ENCODE results near the gene MYOM1.
"Not testable (repeated sequence)": the region's sequence is repeated elsewhere in the genome, so short reads cannot be mapped to it uniquely, and the experiment has no call there.

The MYOM1 gene

DNA sequence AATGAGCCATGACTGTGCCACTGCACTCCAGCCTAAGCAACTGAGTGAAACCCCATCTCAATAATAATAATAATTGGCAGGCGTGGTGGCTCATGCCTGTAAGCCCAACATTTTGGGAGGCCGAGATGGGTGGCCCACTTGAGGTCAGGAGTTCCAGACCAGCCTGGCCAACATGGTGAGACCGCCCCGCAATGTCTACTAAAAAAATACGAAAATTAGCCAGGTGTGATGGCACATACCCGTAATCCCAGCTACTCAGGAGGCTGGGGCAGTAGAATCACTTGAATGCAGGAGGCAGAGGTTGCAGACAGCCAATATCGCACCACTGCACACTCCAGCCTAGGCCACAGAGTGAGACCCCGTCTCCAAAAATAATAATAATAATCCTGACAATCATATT lies 178.9 kb downstream of the MYOM1 start:
- H3K4me1 ChIP-seq (ENCODE audit: control insufficient read depth, insufficient read depth, low read length): peaks cover 2% of the 10 kb centered on the region
- H3K4me3 ChIP-seq (ENCODE audit: low read depth, low read length): no peak overlapping the region
- H3K27me3 ChIP-seq (ENCODE audit: control insufficient read depth, insufficient read depth, low read length): no peaks in the 10 kb centered on the region
- H3K9ac ChIP-seq (ENCODE audit: low read depth, low read length): no peak overlapping the region
- no peaks in the 10 kb centered on the region for H3K36me3 ChIP-seq (ENCODE audit: control insufficient read depth, insufficient read depth, low read length)
- H3K9me3 ChIP-seq (ENCODE audit: control insufficient read depth, insufficient read depth, low read length): no peaks in the 10 kb centered on the region

DNA sequence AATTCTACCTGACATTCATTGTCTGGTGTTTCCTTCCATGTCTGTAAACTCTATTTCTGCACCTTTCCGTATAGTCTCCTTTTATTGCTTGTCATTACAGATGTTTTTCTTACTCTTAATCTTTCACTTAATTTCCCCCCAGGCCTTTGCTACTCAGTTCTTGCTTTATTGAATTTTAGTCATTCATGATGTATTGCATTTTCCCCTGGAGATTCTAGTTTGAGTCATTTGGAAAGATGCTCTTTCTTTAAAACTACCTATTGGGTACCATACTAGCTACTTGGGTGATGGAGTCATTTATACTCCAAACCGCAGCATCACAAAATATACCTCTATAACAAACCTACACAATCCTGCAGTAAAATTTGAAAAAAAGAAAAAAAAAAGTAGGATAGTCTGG lies 179.6 kb downstream of the MYOM1 start:
- Histone ChIP-seq H3K27me3 (ENCODE audit: control insufficient read depth, insufficient read depth, low read length) (no peaks in the 10 kb centered on the region), H3K9ac (ENCODE audit: low read depth, low read length) (no peak overlapping the region), H3K36me3 (ENCODE audit: control insufficient read depth, insufficient read depth, low read length) (no peaks in the 10 kb centered on the region), H3K9me3 (ENCODE audit: control insufficient read depth, insufficient read depth, low read length) (no peaks in the 10 kb centered on the region), H3K4me3 (ENCODE audit: low read depth, low read length) (no peak overlapping the region), H3K4me1 (ENCODE audit: control insufficient read depth, insufficient read depth, low read length) (peaks cover 2% of the 10 kb centered on the region)

DNA sequence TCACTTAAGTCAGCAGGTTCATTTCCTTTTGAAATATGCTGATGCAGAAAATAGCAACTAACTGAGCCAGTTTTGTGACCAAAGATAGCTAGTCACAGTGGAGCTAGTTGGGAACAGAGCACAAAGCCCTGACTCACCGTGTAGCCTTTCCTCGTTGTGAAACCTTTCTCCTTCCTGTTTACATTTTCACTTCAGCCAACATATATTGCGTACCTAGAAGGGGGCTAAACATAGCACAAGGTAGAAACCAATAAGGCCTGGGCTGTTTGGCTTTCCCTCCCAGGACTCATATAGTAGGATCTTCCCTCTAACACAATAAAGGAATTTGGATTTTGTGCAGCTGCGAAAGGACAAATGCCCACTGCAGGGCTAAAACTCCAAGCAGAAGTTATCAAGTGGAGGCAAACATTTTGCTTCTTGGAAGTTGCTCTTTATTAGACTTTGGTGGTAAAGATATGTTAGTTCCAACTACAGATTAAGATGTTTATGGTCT lies 182.3 kb downstream of the MYOM1 start:
- Histone ChIP-seq H3K9ac (ENCODE audit: low read depth, low read length) (no peak overlapping the region), H3K4me3 (ENCODE audit: low read depth, low read length) (no peak overlapping the region), H3K4me1 (ENCODE audit: control insufficient read depth, insufficient read depth, low read length) (peaks cover 2% of the 10 kb centered on the region), H3K27me3 (ENCODE audit: control insufficient read depth, insufficient read depth, low read length) (no peaks in the 10 kb centered on the region), H3K36me3 (ENCODE audit: control insufficient read depth, insufficient read depth, low read length) (no peaks in the 10 kb centered on the region), H3K9me3 (ENCODE audit: control insufficient read depth, insufficient read depth, low read length) (no peaks in the 10 kb centered on the region)

DNA sequence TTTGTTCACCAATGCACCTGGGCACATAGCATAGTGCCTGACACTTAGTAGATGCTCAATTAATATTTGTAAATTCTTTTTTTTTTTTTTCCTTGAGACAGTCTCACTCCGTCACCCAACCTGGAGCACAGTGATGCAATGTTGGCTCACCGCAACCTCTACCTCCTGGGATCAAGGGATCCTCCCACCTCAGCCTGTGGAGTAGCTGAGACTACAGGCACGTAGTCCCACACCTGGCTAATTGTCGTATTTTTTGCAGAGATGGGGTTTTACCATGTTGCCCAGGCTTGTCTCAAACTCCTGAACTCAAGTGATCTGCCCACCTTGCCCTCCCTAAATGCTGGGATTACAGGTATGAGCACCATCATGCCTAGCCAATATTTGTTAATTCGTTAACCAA lies 183.7 kb downstream of the MYOM1 start:
- no peaks in the 10 kb centered on the region for H3K4me1 ChIP-seq (ENCODE audit: control insufficient read depth, insufficient read depth, low read length)
- no peak overlapping the region for H3K4me3 ChIP-seq (ENCODE audit: low read depth, low read length)
- no peaks in the 10 kb centered on the region for H3K9me3 ChIP-seq (ENCODE audit: control insufficient read depth, insufficient read depth, low read length)
- H3K36me3 ChIP-seq (ENCODE audit: control insufficient read depth, insufficient read depth, low read length): no peaks in the 10 kb centered on the region
- H3K9ac ChIP-seq (ENCODE audit: low read depth, low read length): no peak overlapping the region
- H3K27me3 ChIP-seq (ENCODE audit: control insufficient read depth, insufficient read depth, low read length): no peaks in the 10 kb centered on the region

DNA sequence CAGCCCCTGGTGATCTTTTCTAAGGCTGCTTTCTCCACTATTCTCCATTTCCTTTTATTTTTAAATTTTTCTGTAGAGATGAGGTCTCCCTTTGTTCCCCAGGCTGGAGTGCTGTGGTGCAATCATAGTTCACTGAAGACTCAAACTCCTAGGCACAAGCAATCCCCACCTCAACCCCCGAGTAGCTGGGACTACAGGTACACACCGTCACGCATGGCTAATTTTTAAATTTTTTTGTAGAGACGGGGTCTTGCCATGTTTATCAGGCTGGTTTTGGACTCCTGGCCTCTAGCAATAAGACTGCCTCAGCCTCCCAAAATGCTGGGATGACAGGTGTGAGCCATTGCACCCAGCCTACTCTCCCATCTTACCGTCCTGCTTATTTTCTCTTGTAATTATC lies 184.1 kb downstream of the MYOM1 start:
- Histone ChIP-seq H3K9ac (ENCODE audit: low read depth, low read length) (no peak overlapping the region), H3K4me3 (ENCODE audit: low read depth, low read length) (no peak overlapping the region), H3K4me1 (ENCODE audit: control insufficient read depth, insufficient read depth, low read length) (no peaks in the 10 kb centered on the region), H3K27me3 (ENCODE audit: control insufficient read depth, insufficient read depth, low read length) (no peaks in the 10 kb centered on the region), H3K9me3 (ENCODE audit: control insufficient read depth, insufficient read depth, low read length) (no peaks in the 10 kb centered on the region), H3K36me3 (ENCODE audit: control insufficient read depth, insufficient read depth, low read length) (no peaks in the 10 kb centered on the region)

DNA sequence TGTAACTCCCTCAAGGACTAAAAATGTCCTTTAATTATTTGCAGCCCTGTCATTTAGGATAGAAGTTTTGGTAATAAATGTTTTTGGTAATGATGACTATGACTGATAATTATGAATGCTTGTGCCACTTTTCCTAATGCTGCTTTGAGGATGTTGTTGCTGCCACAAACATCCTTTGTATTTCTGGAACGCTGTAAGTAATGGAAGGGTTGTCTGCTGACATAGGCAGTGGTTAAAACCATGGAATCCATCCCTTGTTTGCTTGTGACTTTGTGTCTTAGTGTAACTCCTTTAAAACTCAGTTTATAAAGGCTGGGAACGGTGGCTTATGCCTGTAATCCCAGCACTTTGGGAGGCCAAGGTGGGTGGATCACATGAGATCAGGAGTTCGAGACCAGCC lies 187.0 kb downstream of the MYOM1 start:
- Histone ChIP-seq H3K9me3 (ENCODE audit: control insufficient read depth, insufficient read depth, low read length) (no peaks in the 10 kb centered on the region), H3K36me3 (ENCODE audit: control insufficient read depth, insufficient read depth, low read length) (no peaks in the 10 kb centered on the region), H3K9ac (ENCODE audit: low read depth, low read length) (no peak overlapping the region), H3K4me3 (ENCODE audit: low read depth, low read length) (no peak overlapping the region), H3K27me3 (ENCODE audit: control insufficient read depth, insufficient read depth, low read length) (no peaks in the 10 kb centered on the region), H3K4me1 (ENCODE audit: control insufficient read depth, insufficient read depth, low read length) (no peaks in the 10 kb centered on the region)

DNA sequence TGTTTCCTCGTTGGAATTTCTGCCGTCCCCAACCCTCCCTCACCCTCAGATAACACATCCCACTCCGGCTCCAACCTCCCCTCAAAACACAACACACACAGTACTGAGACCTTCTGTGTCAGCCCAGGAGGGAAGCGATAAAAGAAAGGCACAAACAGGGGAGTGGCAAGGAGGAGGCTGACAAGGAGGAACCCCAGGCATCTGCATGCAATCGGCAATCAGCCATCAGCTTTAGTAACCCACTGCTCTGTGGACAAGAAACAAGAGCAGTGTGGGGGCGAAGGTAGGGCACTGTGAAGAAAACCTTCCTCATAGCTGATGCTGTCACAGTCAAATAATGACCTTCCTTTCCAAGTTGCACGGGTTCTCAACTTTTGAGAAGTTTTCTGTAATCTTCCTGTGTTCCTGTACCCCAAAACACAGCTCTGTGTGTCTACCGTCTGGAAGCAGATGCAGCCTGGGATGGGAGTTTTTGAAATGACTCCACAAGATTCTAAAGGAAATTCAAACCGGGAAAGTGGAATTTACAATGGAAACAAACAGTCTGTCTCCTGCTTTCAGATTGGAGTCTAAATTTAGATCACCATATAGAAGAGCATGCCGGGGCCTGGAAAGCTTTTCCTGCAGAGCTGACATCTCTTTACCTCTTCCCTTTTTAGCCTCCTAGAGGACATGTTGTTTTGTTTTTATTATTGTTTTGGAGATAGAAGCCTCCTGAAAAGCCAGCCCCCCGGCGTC lies 190.4 kb downstream of the MYOM1 start:
- Histone ChIP-seq H3K4me1 (ENCODE audit: control insufficient read depth, insufficient read depth, low read length) (peaks cover 3% of the 10 kb centered on the region), H3K36me3 (ENCODE audit: control insufficient read depth, insufficient read depth, low read length) (no peaks in the 10 kb centered on the region), H3K27me3 (ENCODE audit: control insufficient read depth, insufficient read depth, low read length) (no peaks in the 10 kb centered on the region), H3K9me3 (ENCODE audit: control insufficient read depth, insufficient read depth, low read length) (no peaks in the 10 kb centered on the region), H3K4me3 (ENCODE audit: low read depth, low read length) (no peak overlapping the region), H3K9ac (ENCODE audit: low read depth, low read length) (no peak overlapping the region)

DNA sequence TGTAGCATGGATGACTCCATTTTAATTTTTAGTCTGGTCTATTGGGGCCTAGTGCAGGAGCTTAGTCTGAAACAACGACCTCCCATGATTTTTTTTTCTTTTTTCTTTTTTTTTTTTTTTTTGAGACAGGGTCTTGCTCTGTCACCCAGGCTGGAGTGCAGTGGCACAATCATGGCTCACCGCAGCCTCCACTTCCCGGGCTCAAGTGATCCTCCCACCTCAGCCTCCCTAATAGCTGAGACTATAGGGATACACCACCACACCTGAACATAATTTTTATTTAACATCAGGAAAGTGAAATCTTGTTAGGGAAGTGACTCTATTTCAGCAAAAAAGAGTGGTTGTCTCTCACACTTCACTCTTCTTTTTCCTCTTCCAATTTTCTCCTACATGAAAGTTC lies 191.7 kb downstream of the MYOM1 start:
- H3K9ac ChIP-seq (ENCODE audit: low read depth, low read length); H3K4me1 ChIP-seq (ENCODE audit: control insufficient read depth, insufficient read depth, low read length); H3K36me3 ChIP-seq (ENCODE audit: control insufficient read depth, insufficient read depth, low read length); H3K9me3 ChIP-seq (ENCODE audit: control insufficient read depth, insufficient read depth, low read length); H3K27me3 ChIP-seq (ENCODE audit: control insufficient read depth, insufficient read depth, low read length); H3K4me3 ChIP-seq (ENCODE audit: low read depth, low read length): not testable (repeated sequence)

DNA sequence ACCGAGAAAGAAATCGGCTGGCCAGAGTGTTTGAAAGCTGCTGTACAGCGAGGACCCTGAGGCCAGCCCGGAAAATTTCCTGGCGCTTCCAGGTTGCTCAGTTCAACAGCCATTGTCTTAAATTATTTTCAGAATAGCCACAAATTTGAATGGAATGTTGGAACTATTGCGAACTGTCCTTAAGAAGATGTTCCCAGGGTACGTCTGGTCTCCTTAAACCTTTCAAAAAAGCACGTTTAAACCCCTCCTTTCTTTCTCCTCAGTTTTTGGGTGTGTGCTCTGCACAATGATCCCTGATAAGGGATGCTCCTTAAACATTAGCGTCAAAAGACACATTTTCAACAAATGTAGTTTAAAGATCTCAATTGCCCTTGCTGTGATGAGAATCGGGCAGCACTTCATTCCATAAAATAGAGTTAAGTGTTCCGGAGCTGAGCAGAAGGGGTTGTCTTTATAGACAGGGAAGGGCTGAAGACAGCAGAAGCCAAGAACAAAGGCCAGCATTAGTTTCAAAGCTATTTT lies 192.3 kb downstream of the MYOM1 start:
- peaks cover 3% of the 10 kb centered on the region for H3K4me1 ChIP-seq (ENCODE audit: control insufficient read depth, insufficient read depth, low read length)
- H3K36me3 ChIP-seq (ENCODE audit: control insufficient read depth, insufficient read depth, low read length): no peaks in the 10 kb centered on the region
- no peak overlapping the region for H3K9ac ChIP-seq (ENCODE audit: low read depth, low read length)
- no peaks in the 10 kb centered on the region for H3K9me3 ChIP-seq (ENCODE audit: control insufficient read depth, insufficient read depth, low read length)
- H3K27me3 ChIP-seq (ENCODE audit: control insufficient read depth, insufficient read depth, low read length): no peaks in the 10 kb centered on the region
- H3K4me3 ChIP-seq (ENCODE audit: low read depth, low read length): no peak overlapping the region

DNA sequence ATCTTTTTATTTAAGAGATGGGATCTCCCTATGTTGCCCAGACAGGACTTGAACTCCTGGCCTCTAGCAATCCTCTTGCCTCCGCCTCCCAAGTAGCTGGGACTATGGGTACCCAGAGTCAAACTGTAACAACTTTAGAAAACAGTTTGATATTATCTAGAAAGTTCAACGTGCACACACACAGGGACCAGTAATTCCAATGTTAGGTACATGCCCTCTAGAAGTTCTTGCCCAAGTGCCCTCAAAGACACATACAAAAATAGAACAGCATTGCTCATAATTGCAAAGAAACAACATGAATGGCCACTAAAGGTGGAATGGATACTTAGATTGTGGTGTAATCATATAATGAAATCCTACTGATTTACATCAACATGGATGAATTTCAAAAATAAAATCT lies 194.2 kb downstream of the MYOM1 start:
- Histone ChIP-seq H3K9me3 (ENCODE audit: control insufficient read depth, insufficient read depth, low read length) (no peaks in the 10 kb centered on the region), H3K9ac (ENCODE audit: low read depth, low read length) (no peak overlapping the region), H3K4me1 (ENCODE audit: control insufficient read depth, insufficient read depth, low read length) (peaks cover 3% of the 10 kb centered on the region), H3K27me3 (ENCODE audit: control insufficient read depth, insufficient read depth, low read length) (no peaks in the 10 kb centered on the region), H3K36me3 (ENCODE audit: control insufficient read depth, insufficient read depth, low read length) (no peaks in the 10 kb centered on the region), H3K4me3 (ENCODE audit: low read depth, low read length) (no peak overlapping the region)

DNA sequence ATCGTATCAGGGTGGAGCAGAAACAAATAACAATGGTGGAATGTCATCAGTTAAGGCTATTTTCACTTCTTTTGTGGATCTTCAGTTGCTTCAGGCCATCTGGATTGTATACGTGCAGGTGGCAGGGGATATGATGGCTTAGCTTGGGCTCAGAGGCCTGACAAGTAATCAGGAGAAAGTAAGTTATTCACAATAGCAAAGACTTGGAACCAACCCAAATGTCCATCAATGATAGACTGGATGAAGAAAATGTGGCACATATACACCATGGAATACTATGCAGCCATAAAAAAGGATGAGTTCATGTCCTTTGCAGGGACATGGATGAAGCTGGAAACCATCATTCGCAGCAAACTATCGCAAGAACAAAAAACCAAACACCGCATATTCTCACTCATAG lies 196.2 kb downstream of the MYOM1 start:
- not testable (repeated sequence) for H3K4me1 ChIP-seq (ENCODE audit: control insufficient read depth, insufficient read depth, low read length); H3K27me3 ChIP-seq (ENCODE audit: control insufficient read depth, insufficient read depth, low read length); H3K9me3 ChIP-seq (ENCODE audit: control insufficient read depth, insufficient read depth, low read length); H3K36me3 ChIP-seq (ENCODE audit: control insufficient read depth, insufficient read depth, low read length); H3K4me3 ChIP-seq (ENCODE audit: low read depth, low read length); H3K9ac ChIP-seq (ENCODE audit: low read depth, low read length)
